ENCODE data around the gene C1orf35. TPM values are rescaled to one million over a fixed set of nuclear protein-coding genes. Genes with fewer than 3 reads are reported as not detected.

The C1orf35 gene
- total RNA-seq, 1 donor from 2014 or later = 7.1 TPM

- no peaks in the 10 kb centered on the region for H3K27me3 ChIP-seq (ENCODE audit: low read depth)
- peak overlapping the region; percentile 75 for H3K4me3 ChIP-seq
- H3K36me3 ChIP-seq = peaks cover 58% of the 10 kb centered on the region
- no peak for DNase-seq
- H3K27ac ChIP-seq (replicated peaks) = peak overlapping the region; percentile 91
- intact Hi-C loops (cut with micrococcal nuclease) = no loop called here
- peaks cover 47% of the 10 kb centered on the region for H3K4me1 ChIP-seq
- no peaks in the 10 kb centered on the region for H3K9me3 ChIP-seq (replicated peaks)
- peak; percentile 16 for TF ChIP-seq CTCF (IDR thresholded peaks at IDR 0.05; ENCODE audit: borderline replicate concordance)
Measured at GRCh38 chr1:228101994-228102790, 933 bp downstream of the C1orf35 start.

- DNase-seq = no peak
- peak overlapping the region; percentile 91 for H3K27ac ChIP-seq (replicated peaks)
- H3K36me3 ChIP-seq = peaks cover 54% of the 10 kb centered on the region
- intact Hi-C loops (cut with micrococcal nuclease) = no loop called here
- peaks cover 53% of the 10 kb centered on the region for H3K4me1 ChIP-seq
- H3K27me3 ChIP-seq (ENCODE audit: low read depth) = no peaks in the 10 kb centered on the region
- H3K9me3 ChIP-seq (replicated peaks) = no peaks in the 10 kb centered on the region
- H3K4me3 ChIP-seq = peak overlapping the region; percentile 75
- TF ChIP-seq CTCF (IDR thresholded peaks at IDR 0.05; ENCODE audit: borderline replicate concordance) = no peak
Measured at GRCh38 chr1:228101614-228101993, 1.5 kb downstream of the C1orf35 start.

GRCh38 chr1:228100822-228101613 lies 2.1 kb downstream of the C1orf35 start:
- H3K9me3 ChIP-seq (replicated peaks) = no peaks in the 10 kb centered on the region
- H3K4me3 ChIP-seq = no peak overlapping the region
- no peaks in the 10 kb centered on the region for H3K27me3 ChIP-seq (ENCODE audit: low read depth)
- H3K36me3 ChIP-seq = peaks cover 53% of the 10 kb centered on the region
- DNase-seq = no peak
- no peak for TF ChIP-seq CTCF (IDR thresholded peaks at IDR 0.05; ENCODE audit: borderline replicate concordance)
- intact Hi-C loops (cut with micrococcal nuclease) = no loop called here
- no peak overlapping the region for H3K27ac ChIP-seq (replicated peaks)
- H3K4me1 ChIP-seq = peaks cover 59% of the 10 kb centered on the region

GRCh38 chr1:228099331-228099732 lies 3.8 kb downstream of the C1orf35 start:
- peaks cover 59% of the 10 kb centered on the region for H3K4me1 ChIP-seq

More at GRCh38 chr1:228099331-228099732, 3.8 kb downstream of the C1orf35 start:
- Histone ChIP-seq H3K9me3 (replicated peaks) (peaks cover 9% of the 10 kb centered on the region), H3K4me3 (no peak overlapping the region), H3K27ac (replicated peaks) (no peak overlapping the region), H3K27me3 (ENCODE audit: low read depth) (no peaks in the 10 kb centered on the region), H3K36me3 (peaks cover 54% of the 10 kb centered on the region)
- DNase-seq = no peak
- TF ChIP-seq CTCF (IDR thresholded peaks at IDR 0.05; ENCODE audit: borderline replicate concordance) = no peak
- intact Hi-C loops (cut with micrococcal nuclease) = no loop called here

Data from left ventricle myocardium inferior (tissue), 1 donor.